HT-29 (cell line): ENCODE measurements around the gene COIL. TPM values are rescaled to one million over a fixed set of nuclear protein-coding genes. Genes with fewer than 3 reads are reported as not detected.

Experiments
- DNase-seq: peaks from one replicate; pipeline ENCODE4 v3.0.0-alpha.2; 2015; ENCODE audit warnings: low spot score
- total RNA-seq: library from RNA; depleted of rRNA; stranded (reverse); fragments of >200 nt; shearing (Covaris generic); gene quantifications from 2 replicates; pipeline ENCODE4 v1.2.3, GENCODE V29; 2014

COIL gene
- total RNA-seq, 1 experiment from 2014 or later, result 11.5 TPM

GRCh38 chr17:56910509-56911235, 50.2 kb downstream of the COIL start:
- no peak for DNase-seq

GRCh38 chr17:56909742-56910508, 50.9 kb downstream of the COIL start:
- DNase-seq, result peak; percentile 31

DNA sequence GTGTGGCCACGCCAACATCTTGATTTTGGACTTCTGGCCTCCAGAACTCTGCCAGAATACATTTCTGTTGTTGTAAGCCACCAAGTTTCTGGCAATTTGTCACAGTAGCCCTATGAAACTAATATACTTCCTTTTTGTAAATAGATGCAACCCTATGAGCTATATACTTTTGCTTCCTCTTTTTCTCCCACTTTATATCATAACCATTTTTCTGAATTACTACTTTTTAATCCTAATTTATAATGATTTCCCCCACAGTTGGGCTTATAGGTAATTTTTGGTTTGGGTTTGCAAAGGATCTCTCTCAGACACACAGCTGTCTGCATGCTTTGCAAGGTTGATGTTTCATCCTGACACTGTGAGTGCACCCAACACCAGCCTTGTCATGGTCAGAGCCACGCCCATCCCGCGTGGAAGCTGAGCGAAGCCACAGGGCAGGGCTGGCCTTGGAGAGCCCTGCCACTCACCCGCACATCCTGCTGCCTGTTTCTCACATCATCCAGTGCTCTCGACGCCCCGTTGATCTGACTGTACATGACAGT, 52.8 kb downstream of the COIL start:
- no peak for DNase-seq

GRCh38 chr17:56903560-56903959, 57.3 kb downstream of the COIL start:
- DNase-seq, result no peak

DNA sequence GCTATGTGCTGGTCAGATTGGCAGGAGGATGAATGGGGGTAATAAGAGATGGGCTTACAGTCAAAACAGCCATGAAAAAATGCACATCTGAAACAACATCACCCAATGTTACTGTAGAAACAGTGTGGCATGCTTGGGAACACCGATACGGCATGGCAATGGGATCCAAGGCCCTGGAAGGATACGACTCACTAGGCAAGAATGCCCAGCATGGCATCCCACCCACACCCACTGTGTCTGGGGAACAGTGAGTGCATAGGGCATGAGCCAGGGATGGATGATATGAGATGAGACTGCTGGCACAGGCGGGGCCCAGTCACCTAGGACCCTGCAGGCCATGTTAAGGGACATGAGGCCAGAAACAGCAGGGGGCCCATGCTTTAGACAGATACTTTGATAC, 58.5 kb downstream of the COIL start:
- DNase-seq, result no peak

DNA sequence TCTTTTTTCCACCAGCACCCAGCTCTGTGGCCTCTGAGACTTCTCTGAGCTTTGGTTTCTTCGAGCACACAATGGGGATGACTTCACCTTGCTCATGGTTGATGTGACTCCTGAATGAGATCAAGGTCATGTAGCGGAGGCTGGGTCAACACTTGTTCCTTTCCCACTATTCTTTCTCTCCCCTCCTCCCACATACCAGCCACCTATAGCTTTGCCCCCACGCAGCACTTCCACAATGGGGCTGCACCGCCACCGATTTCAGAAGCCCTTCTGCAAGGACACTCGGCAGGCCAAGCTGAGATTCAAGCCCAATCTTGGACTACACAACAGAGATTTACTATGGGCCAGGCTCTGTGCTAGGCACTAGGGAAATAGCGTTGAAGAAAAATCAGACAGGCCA, 61.4 kb downstream of the COIL start:
- DNase-seq, result no peak

GRCh38 chr17:56898874-56899273, 62.0 kb downstream of the COIL start:
- no peak for DNase-seq

- no peak for DNase-seq
Observed at GRCh38 chr17:56897646-56898424, 63.0 kb downstream of the COIL start.

GRCh38 chr17:56896968-56897359, 63.9 kb downstream of the COIL start:
- DNase-seq, result no peak

GRCh38 chr17:56896217-56896967, 64.5 kb downstream of the COIL start:
- DNase-seq, result no peak

DNA sequence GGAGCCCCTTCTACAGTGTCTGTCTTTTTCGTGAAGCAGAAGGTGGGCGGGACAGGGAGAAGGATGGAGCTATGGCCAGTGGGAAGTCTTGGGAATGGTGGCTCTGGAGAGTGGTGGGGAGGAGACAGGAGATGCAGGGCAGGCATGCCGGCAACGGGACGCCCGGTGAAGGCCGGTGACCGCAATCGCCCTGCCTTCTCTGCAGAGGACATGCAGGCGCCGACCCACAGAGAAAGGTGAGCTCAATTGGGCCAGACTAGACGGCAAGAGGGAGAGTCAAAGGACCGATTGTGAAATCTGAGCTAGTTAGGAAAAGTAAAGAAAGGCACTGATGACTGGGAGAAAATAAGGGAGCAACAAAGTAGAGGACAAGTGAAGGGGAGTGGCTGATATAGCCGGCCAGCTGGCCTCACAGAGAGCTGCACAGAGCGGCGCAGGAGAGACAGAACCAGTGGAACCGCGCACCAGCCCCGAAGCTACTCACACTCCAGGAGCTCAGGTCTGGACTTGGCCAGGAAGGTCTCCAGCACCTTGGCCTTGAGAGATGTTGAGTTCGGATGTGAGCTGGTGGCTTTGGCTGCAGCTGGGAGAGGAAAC, 65.9 kb downstream of the COIL start:
- DNase-seq, result no peak

GRCh38 chr17:56893503-56893902, 67.3 kb downstream of the COIL start:
- DNase-seq, result no peak

- no peak for DNase-seq
Observed at GRCh38 chr17:56892333-56892732, 68.5 kb downstream of the COIL start.

DNA sequence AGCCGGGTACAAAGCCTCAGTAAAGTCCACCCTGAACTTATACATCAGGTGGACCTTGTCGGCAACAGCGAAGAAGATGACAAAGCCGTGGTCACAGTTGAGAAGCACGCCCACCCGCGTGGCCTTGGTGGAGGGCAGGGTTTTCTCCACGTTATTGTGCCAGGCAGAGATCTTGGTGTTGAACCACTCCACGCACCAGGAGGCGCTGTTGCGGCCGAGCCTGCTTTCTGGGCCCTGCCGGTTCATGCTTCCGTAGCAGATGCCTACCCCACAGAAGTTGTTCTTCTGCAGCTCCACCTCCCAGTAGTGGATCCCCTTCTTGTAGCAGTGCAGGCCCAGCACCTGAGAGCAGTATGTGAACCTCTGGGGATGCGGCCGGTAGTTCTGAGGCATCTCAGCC, 69.1 kb downstream of the COIL start:
- no peak for DNase-seq

GRCh38 chr17:56890906-56891674, 69.8 kb downstream of the COIL start:
- DNase-seq, result no peak

DNA sequence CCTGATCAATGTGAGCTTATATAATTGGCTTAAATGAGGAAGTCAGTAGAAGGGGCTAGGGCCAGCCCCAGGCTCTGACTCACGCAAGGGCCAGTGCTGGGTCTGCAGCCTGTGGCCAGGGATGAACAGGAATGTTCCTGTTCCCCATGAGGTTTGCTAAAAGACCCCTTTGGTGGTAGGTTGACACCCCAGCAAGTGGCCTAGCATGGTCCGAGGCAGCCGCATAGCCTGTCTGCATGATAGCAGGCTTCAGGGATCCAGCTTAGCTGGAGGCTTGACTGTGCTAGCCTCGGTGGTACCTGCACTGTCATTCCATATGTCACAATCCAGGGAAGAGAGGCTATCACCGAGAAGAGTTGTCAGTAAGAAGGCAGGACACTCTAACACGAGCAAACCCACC, 70.5 kb downstream of the COIL start:
- no peak for DNase-seq
